IMR-90 (cell line): Measurements from ENCODE around the gene THPO. TPM values are rescaled to one million over a fixed set of nuclear protein-coding genes. Genes with fewer than 3 reads are reported as not detected.

Experiments used
- ATAC-seq: fragments of 200-7000 bp; cut with Tn5 transposase; 2 replicates; pipeline ENCODE4 v1.9.1; 2020; ENCODE audit warnings: low read depth, mild to moderate bottlenecking, moderate library complexity
- BruUV-seq: library from RNA; stranded (reverse); fragments of 400-500 nt; replicated peaks from 2 replicates; lab custom pipeline; 2021; lab: Mats Ljungman, UMichigan
- CTCF ChIA-PET: fragments of 300-600 bp; formaldehyde crosslinking; extraction: SDS; loops from one replicate; lab custom pipeline; 2021; ENCODE audit warnings: antibody characterized with exemption; lab: Yijun Ruan, JAX
- POLR2A ChIA-PET: fragments of 300-600 bp; sonication (Branson Sonifier 250); formaldehyde crosslinking; loops from one replicate; lab custom pipeline; 2022; ENCODE audit warnings: antibody characterized with exemption; ENCODE audit not compliant: unreplicated experiment; lab: Charles Lee
- DNase-seq: peaks from one replicate; pipeline ENCODE4 v3.0.0; 2013
- H2AFZ ChIP-seq: replicated peaks from 2 replicates; pipeline ENCODE3; 2013; ENCODE audit warnings: low read length, mild to moderate bottlenecking; ENCODE audit not compliant: poor library complexity
- H2AK5ac ChIP-seq: 2 replicates; pipeline ENCODE4 v1.6.1; 2013; ENCODE audit warnings: low read depth, low read length, inconsistent platforms
- H2AK9ac ChIP-seq: replicated peaks from 2 replicates; pipeline ENCODE3; 2013; ENCODE audit warnings: mild to moderate bottlenecking, low read depth, low read length, moderate library complexity; ENCODE audit not compliant: poor library complexity
- H2BK120ac ChIP-seq: 2 replicates; pipeline ENCODE4 v1.6.1; 2013; ENCODE audit warnings: low read depth, low read length, inconsistent platforms
- H2BK15ac ChIP-seq: 3 replicates; pipeline ENCODE4 v1.6.1; 2013; ENCODE audit warnings: low read depth, low read length, inconsistent platforms
- H2BK20ac ChIP-seq: 2 replicates; pipeline ENCODE4 v1.6.1; 2013; ENCODE audit warnings: low read depth, mild to moderate bottlenecking, inconsistent platforms, low read length, moderate library complexity
- H2BK5ac ChIP-seq: 2 replicates; pipeline ENCODE4 v1.6.1; 2013; ENCODE audit warnings: mild to moderate bottlenecking, low read depth, low read length, inconsistent platforms; ENCODE audit not compliant: poor library complexity, severe bottlenecking
- H3K14ac ChIP-seq: replicated peaks from 2 replicates; pipeline ENCODE4 v1.6.1; 2013; ENCODE audit warnings: low read depth, low read length, inconsistent platforms
- H3K18ac ChIP-seq: 2 replicates; pipeline ENCODE4 v1.6.1; 2013; ENCODE audit warnings: low read depth, low read length, control low read depth
- H3K23ac ChIP-seq: 2 replicates; pipeline ENCODE4 v1.6.1; 2013; ENCODE audit warnings: low read depth, low read length, inconsistent platforms
- H3K27ac ChIP-seq: 2 replicates; pipeline ENCODE4 v1.5.1; 2013; ENCODE audit warnings: mild to moderate bottlenecking, control low read depth, low read length; ENCODE audit not compliant: insufficient read depth
- H3K27me3 ChIP-seq: 2 replicates; pipeline ENCODE4 v1.6.1; 2013; ENCODE audit warnings: low read length; ENCODE audit not compliant: control insufficient read depth, insufficient read depth
- H3K36me3 ChIP-seq: 2 replicates; pipeline ENCODE4 v1.6.1; 2013; ENCODE audit warnings: low read length, mixed read lengths; ENCODE audit not compliant: control insufficient read depth, insufficient read depth
- H3K4ac ChIP-seq: 2 replicates; pipeline ENCODE4 v1.6.1; 2013; ENCODE audit warnings: low read depth, low read length, inconsistent platforms
- H3K4me1 ChIP-seq: 2 replicates; pipeline ENCODE4 v1.6.1; 2013; ENCODE audit warnings: low read length, mixed read lengths; ENCODE audit not compliant: control insufficient read depth, insufficient read depth
- H3K4me2 ChIP-seq: 2 replicates; pipeline ENCODE4 v1.6.1; 2013; ENCODE audit warnings: low read depth, mild to moderate bottlenecking, control low read depth, low read length, moderate library complexity
- H3K4me3 ChIP-seq: 2 replicates; pipeline ENCODE4 v1.5.1; 2013; ENCODE audit warnings: low read depth, mild to moderate bottlenecking, control low read depth, low read length, moderate library complexity; ENCODE audit not compliant: insufficient read depth
- H3K56ac ChIP-seq: 2 replicates; pipeline ENCODE4 v1.6.1; 2013; ENCODE audit warnings: low read length, inconsistent platforms; ENCODE audit not compliant: insufficient read depth; ENCODE audit errors: extremely low read depth
- H3K79me1 ChIP-seq, 2 experiments: 2 replicates each; pipeline ENCODE4 v1.6.1; 2013; ENCODE audit warnings: low read length in 2 of 2, inconsistent platforms in 1 of 2, low read depth in 1 of 2
- H3K9ac ChIP-seq: 2 replicates; pipeline ENCODE4 v1.6.1; 2013; ENCODE audit warnings: low read depth, low read length, control low read depth
- H3K9me1 ChIP-seq: 2 replicates; pipeline ENCODE4 v1.6.1; 2013; ENCODE audit warnings: low read length, inconsistent platforms; ENCODE audit not compliant: insufficient read depth
- H3K9me3 ChIP-seq: 2 replicates; pipeline ENCODE4 v1.6.1; 2013; ENCODE audit warnings: low read length; ENCODE audit not compliant: control insufficient read depth, insufficient read depth
- H4K20me1 ChIP-seq: 2 replicates; pipeline ENCODE4 v1.6.1; 2013; ENCODE audit warnings: low read length, inconsistent platforms; ENCODE audit not compliant: insufficient read depth
- H4K5ac ChIP-seq: 2 replicates; pipeline ENCODE4 v1.6.1; 2013; ENCODE audit warnings: mild to moderate bottlenecking, low read depth, low read length, control low read depth
- H4K8ac ChIP-seq, 2 experiments: 2 replicates each; pipeline ENCODE4 v1.6.1; 2013; ENCODE audit warnings: low read depth in 2 of 2, low read length in 2 of 2, control low read depth in 1 of 2, inconsistent platforms in 1 of 2
- H4K91ac ChIP-seq: 2 replicates; pipeline ENCODE4 v1.6.1; 2013; ENCODE audit warnings: low read depth, low read length, inconsistent platforms; ENCODE audit not compliant: insufficient read depth
- BHLHE40 ChIP-seq: fragments of 150-350 bp; IDR thresholded peaks from 2 replicates; pipeline ENCODE4 v1.6.1; 2016; ENCODE audit warnings: mild to moderate bottlenecking, low read depth, low read length
- CEBPB ChIP-seq: IDR thresholded peaks from 2 replicates; pipeline ENCODE4 v1.6.1; 2012; ENCODE audit warnings: low read depth, low read length, improper control_type of control experiment
- CHD1 ChIP-seq: IDR thresholded peaks from 2 replicates; pipeline ENCODE4 v1.6.1; 2012; ENCODE audit warnings: low read depth, low read length, improper control_type of control experiment
- FOS ChIP-seq: fragments of 150-350 bp; IDR thresholded peaks from 2 replicates; pipeline ENCODE4 v1.6.1; 2016; ENCODE audit warnings: low read depth, low read length
- MAZ ChIP-seq: IDR thresholded peaks from 2 replicates; pipeline ENCODE4 v1.6.1; 2012; ENCODE audit warnings: low read depth, mild to moderate bottlenecking, low read length, improper control_type of control experiment, moderate library complexity, borderline replicate concordance
- MXI1 ChIP-seq: IDR thresholded peaks from 2 replicates; pipeline ENCODE4 v1.6.1; 2012; ENCODE audit warnings: low read depth, mild to moderate bottlenecking, low read length, moderate library complexity, borderline replicate concordance
- POLR2A ChIP-seq: IDR thresholded peaks from 2 replicates; pipeline ENCODE4 v1.6.1; 2012; ENCODE audit warnings: mild to moderate bottlenecking, low read depth, low read length
- RAD21 ChIP-seq: IDR thresholded peaks from 2 replicates; pipeline ENCODE4 v1.6.1; 2012; ENCODE audit warnings: low read length, improper control_type of control experiment
- RCOR1 ChIP-seq: IDR thresholded peaks from 2 replicates; pipeline ENCODE4 v1.6.1; 2012; ENCODE audit warnings: mild to moderate bottlenecking, low read length, improper control_type of control experiment; ENCODE audit not compliant: insufficient replicate concordance
- RFX5 ChIP-seq: IDR thresholded peaks from 2 replicates; pipeline ENCODE4 v1.8.0; 2012; ENCODE audit warnings: low read depth, mild to moderate bottlenecking, low read length, moderate library complexity
- SMC3 ChIP-seq: fragments of 150-350 bp; IDR thresholded peaks from 2 replicates; pipeline ENCODE4 v1.6.1; 2016; ENCODE audit warnings: low read depth, mild to moderate bottlenecking, antibody characterized with exemption, low read length, moderate library complexity
- WGBS, 2 experiments: methylation state at CpG; one replicate each; pipeline versions ENCODE4 v1.1.5 to v1.1.7; 2013; ENCODE audit warnings: missing lambda C conversion rate in 2 of 2; ENCODE audit not compliant: insufficient read length in 1 of 2; ENCODE audit errors: extremely low coverage in 2 of 2; 5-methylcytosine and 5-hydroxymethylcytosine counted together
- dilution Hi-C: fragments of 300-500 bp; cut with HindIII; formaldehyde crosslinking; loops from one replicate; pipeline ENCODE4 v1.14.3; 2018; ENCODE audit warnings: low sequenced_read_pairs; ENCODE audit not compliant: unreplicated experiment
- in situ Hi-C: fragments of 300-500 bp; cut with MboI; formaldehyde crosslinking; loops from 3 replicates; pipeline ENCODE4 v1.14.3; 2019; ENCODE audit warnings: low sequenced_read_pairs, inconsistent platforms, mixed read lengths
- intact Hi-C: fragments of 100-400 bp; cut with micrococcal nuclease; formaldehyde crosslinking; loops from 2 replicates; pipeline ENCODE4 v1.10.0; 2022
- polyA plus RNA-seq, 3 experiments: library from polyadenylated mRNA; depleted of rRNA; stranded (reverse); fragments of >200 nt; gene quantifications; 2 replicates each; pipeline ENCODE4 v1.2.3, GENCODE V29; 2012; ENCODE audit warnings: low replicate concordance in 1 of 3
- total RNA-seq: library from RNA; depleted of rRNA; stranded (reverse); fragments of >200 nt; gene quantifications from 2 replicates; pipeline ENCODE4 v1.2.3, GENCODE V29; 2012
- TF ChIP-seq, protein P1 (sequence below): fragments of 150-350 bp; IDR thresholded peaks from 2 replicates; pipeline ENCODE4 v1.6.1; 2017; ENCODE audit warnings: mild to moderate bottlenecking, antibody characterized with exemption, low read length, low read depth
- TF ChIP-seq, protein P2 (sequence below): conservative IDR thresholded peaks from 2 replicates; pipeline ENCODE4 v1.5.1; 2012; ENCODE audit warnings: mild to moderate bottlenecking, low read depth, low read length, improper control_type of control experiment

Gene THPO
- total and polyA plus RNA-seq, 2 of the 4 experiments (the other 2 are of a cell fraction): not detected

DNA sequence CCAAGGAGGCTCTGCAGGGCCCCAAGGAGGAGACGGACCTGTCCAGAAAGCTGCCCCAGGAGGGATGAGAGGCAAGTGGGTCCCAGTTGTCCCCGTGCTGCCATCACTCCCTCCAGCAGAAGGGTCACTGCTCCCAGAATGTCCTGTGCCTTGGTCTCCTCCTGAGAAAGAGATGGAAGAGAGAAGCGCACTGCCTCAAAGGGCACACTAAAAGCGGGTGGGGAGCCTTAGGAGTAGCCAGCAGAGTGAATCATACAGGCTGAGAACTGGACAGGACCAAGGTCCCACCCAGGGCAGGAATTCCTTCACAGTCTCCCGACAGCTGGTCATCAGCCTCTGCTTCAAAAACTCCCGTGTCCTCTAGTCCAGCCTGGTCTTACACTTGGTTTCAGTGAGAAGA lies 4.6 kb downstream of the THPO start:
- Histone ChIP-seq H2BK120ac (no peak overlapping the region), H2BK20ac (no peak overlapping the region), H4K5ac (no peak overlapping the region), H3K4me3 (no peak overlapping the region), H3K18ac (no peak overlapping the region), H3K14ac (no peak overlapping the region), H3K27me3 (peaks cover 43% of the 10 kb centered on the region), H3K4me1 (0 out of 2 replicates have a peak, but pooled peaks cover 4% of the 10 kb centered on the region), H3K23ac (no peak overlapping the region), H3K9me3 (no peaks in the 10 kb centered on the region), H4K20me1 (peaks cover 5% of the 10 kb centered on the region; the same call in 1 of the 2 replicates), H3K9me1 (no peaks in the 10 kb centered on the region), H3K4ac (no peak overlapping the region), H4K91ac (no peak overlapping the region), H3K79me1 (no peaks in the 10 kb centered on the region), H3K56ac (no peak overlapping the region), H2BK15ac (no peak overlapping the region), H2BK5ac (no peak overlapping the region), H3K36me3 (peaks cover 3% of the 10 kb centered on the region), H3K4me2 (no peak overlapping the region), H2AK5ac (no peak overlapping the region), H2AK9ac (no peak overlapping the region), H2AFZ (no peak overlapping the region), H3K9ac (no peak overlapping the region), H3K27ac (no peak overlapping the region), H4K8ac (no peak overlapping the region)
- DNase-seq (no peak), ATAC-seq (no peak)
- WGBS, 2 experiments: 69% methylated on average over 3 of the region's 6 CpGs; no CpG with 5 or more reads in 1 of the 2 experiments
- in situ Hi-C loops (loop anchor here (5.0 to 10.0 kb wide), 3 partner anchors 159 to 431 kb away; no protein-coding TSS in a partner anchor), intact Hi-C loops (loop anchor here (5.0 kb wide), 2 partner anchors 404 to 429 kb away; no protein-coding TSS in a partner anchor), dilution Hi-C loops (loop anchor here (25.0 kb wide), 1 partner anchor 164 kb away; no protein-coding TSS in a partner anchor)
- ChIA-PET POLR2A (no interaction called here), CTCF (no interaction called here)
- TF ChIP-seq POLR2A: no peak
- TF ChIP-seq MAZ: no peak
- TF ChIP-seq CHD1: no peak
- TF ChIP-seq CEBPB: no peak
- no peak for TF ChIP-seq FOS
- no peak for TF ChIP-seq RCOR1
- TF ChIP-seq, protein P1, sequence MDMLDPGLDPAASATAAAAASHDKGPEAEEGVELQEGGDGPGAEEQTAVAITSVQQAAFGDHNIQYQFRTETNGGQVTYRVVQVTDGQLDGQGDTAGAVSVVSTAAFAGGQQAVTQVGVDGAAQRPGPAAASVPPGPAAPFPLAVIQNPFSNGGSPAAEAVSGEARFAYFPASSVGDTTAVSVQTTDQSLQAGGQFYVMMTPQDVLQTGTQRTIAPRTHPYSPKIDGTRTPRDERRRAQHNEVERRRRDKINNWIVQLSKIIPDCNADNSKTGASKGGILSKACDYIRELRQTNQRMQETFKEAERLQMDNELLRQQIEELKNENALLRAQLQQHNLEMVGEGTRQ: no peak
- TF ChIP-seq, protein P2, sequence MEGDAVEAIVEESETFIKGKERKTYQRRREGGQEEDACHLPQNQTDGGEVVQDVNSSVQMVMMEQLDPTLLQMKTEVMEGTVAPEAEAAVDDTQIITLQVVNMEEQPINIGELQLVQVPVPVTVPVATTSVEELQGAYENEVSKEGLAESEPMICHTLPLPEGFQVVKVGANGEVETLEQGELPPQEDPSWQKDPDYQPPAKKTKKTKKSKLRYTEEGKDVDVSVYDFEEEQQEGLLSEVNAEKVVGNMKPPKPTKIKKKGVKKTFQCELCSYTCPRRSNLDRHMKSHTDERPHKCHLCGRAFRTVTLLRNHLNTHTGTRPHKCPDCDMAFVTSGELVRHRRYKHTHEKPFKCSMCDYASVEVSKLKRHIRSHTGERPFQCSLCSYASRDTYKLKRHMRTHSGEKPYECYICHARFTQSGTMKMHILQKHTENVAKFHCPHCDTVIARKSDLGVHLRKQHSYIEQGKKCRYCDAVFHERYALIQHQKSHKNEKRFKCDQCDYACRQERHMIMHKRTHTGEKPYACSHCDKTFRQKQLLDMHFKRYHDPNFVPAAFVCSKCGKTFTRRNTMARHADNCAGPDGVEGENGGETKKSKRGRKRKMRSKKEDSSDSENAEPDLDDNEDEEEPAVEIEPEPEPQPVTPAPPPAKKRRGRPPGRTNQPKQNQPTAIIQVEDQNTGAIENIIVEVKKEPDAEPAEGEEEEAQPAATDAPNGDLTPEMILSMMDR: no peak
- TF ChIP-seq BHLHE40: no peak
- TF ChIP-seq SMC3: no peak
- TF ChIP-seq RAD21: no peak
- no peak for TF ChIP-seq RFX5
- TF ChIP-seq MXI1: no peak
- no TSS peak for BruUV-seq
